Measurements from ENCODE around the gene HIPK2. TPM values are rescaled to one million over a fixed set of nuclear protein-coding genes. Genes with fewer than 3 reads are reported as not detected.
A peak's percentile ranks its signal among the peaks of the same experiment; 100 is the strongest.

Gene HIPK2
- polyA plus RNA-seq, 1 donor (not counting 4 experiments of a cell fraction or from before 2014, with no cell fraction given): 5.8 TPM

DNA sequence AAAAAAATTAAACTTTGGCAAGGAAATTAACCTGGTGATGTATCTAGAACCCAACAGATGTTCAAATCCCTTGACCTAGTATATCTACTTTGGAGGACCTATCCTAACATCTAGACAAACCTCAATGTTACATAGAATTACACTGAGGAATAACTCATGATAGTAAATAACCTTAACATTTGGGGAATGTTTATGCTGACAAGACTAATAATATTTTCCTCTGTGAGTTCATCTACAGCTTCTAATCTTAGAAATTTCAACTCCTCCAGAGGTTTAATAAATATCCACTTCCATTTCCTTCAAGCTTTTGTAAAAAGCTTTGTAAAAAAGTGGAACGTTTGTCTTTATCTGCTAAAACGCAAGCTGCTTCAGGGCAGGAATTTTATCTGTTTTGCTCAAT lies 12.7 kb downstream of the HIPK2 start:
- no peaks in the 10 kb centered on the region for H3K9me3 ChIP-seq (ENCODE audit: control insufficient read depth, low read depth, low read length)
- no peak overlapping the region for H2AFZ ChIP-seq (ENCODE audit: control insufficient read depth, low read length)
- H3K4me1 ChIP-seq (ENCODE audit: control insufficient read depth, extremely low read depth, insufficient read depth, low read length): peaks cover 18% of the 10 kb centered on the region
- H3K9ac ChIP-seq (ENCODE audit: control insufficient read depth, extremely low read depth, insufficient read depth, low read length): no peak overlapping the region
- peaks cover 0 to 4% of the 10 kb centered on the region in 2 experiments for H3K36me3 ChIP-seq (ENCODE audit: control insufficient read depth in 2 of 2, extremely low read depth in 1 of 2, insufficient read depth in 2 of 2, low read length in 2 of 2)
- H3K4me3 ChIP-seq (ENCODE audit: control insufficient read depth in 2 of 3, extremely low read depth in 1 of 3, insufficient read depth in 2 of 3, low read depth in 1 of 3, low read length in 3 of 3): no peak overlapping the region
- H3K79me2 ChIP-seq (ENCODE audit: control insufficient read depth, insufficient read depth, low read length): peaks cover 92% of the 10 kb centered on the region
- dilution Hi-C loops (cut with MboI; ENCODE audit: extremely low pct_ligation_motif_present, low sequenced_read_pairs): no loop called here
- FAIRE-seq (no peak), DNase-seq (ENCODE audit: low read depth, low spot score) (no peak)
- TF ChIP-seq CTCF (optimal IDR thresholded peaks at IDR 0.05 in 1 of 3, IDR thresholded peaks at IDR 0.05 in 1 of 3, conservative IDR thresholded peaks at IDR 0.05 in 1 of 3; ENCODE audit: extremely low read depth in 1 of 3, insufficient read depth in 2 of 3, low read length in 3 of 3) (no peak), EZH2 (IDR thresholded peaks at IDR 0.05; ENCODE audit: low read length) (no peak)
- H3K9me1 ChIP-seq (ENCODE audit: control insufficient read depth, extremely low read depth, insufficient read depth, low read length): no peaks in the 10 kb centered on the region
- no peak overlapping the region for H3K4me2 ChIP-seq (ENCODE audit: control insufficient read depth, extremely low read depth, insufficient read depth, low read depth, low read length)
- H3K27ac ChIP-seq (ENCODE audit: control insufficient read depth, insufficient read depth, low read length): no peak overlapping the region
- no peaks in the 10 kb centered on the region for H3K27me3 ChIP-seq (ENCODE audit: control insufficient read depth, extremely low read depth, insufficient read depth, low read length)
- H4K20me1 ChIP-seq (ENCODE audit: control insufficient read depth, extremely low read depth, insufficient read depth, low read length): no peaks in the 10 kb centered on the region

DNA sequence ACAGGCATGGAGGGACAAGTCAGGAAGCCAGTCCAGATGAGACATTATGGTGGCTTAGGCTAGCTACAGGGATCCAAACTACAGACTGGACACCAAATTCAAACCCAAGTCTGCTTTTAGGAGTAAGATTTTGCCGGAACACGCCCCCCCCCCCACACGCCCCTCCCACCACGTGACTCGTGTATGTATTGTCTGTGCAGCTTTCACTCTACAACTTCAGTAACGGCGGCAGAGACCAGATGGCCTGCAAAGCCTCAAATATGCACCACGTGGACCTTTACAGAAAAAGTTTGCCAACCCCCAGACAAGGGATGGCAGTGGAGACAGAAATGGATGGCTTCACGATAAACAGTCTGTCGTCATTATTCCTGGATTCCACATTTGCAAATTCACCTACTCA lies 14.5 kb downstream of the HIPK2 start:
- dilution Hi-C loops (cut with MboI; ENCODE audit: extremely low pct_ligation_motif_present, low sequenced_read_pairs): no loop called here
- Histone ChIP-seq H4K20me1 (ENCODE audit: control insufficient read depth, extremely low read depth, insufficient read depth, low read length) (no peaks in the 10 kb centered on the region), H3K27ac (ENCODE audit: control insufficient read depth, insufficient read depth, low read length) (no peak overlapping the region), H3K9me1 (ENCODE audit: control insufficient read depth, extremely low read depth, insufficient read depth, low read length) (no peaks in the 10 kb centered on the region), H3K36me3 (ENCODE audit: control insufficient read depth in 2 of 2, extremely low read depth in 1 of 2, insufficient read depth in 2 of 2, low read length in 2 of 2) (no peaks in the 10 kb centered on the region), H3K9me3 (ENCODE audit: control insufficient read depth, low read depth, low read length) (no peaks in the 10 kb centered on the region), H3K9ac (ENCODE audit: control insufficient read depth, extremely low read depth, insufficient read depth, low read length) (no peak overlapping the region), H3K4me3 (ENCODE audit: control insufficient read depth in 2 of 3, extremely low read depth in 1 of 3, insufficient read depth in 2 of 3, low read depth in 1 of 3, low read length in 3 of 3) (no peak overlapping the region), H3K4me1 (ENCODE audit: control insufficient read depth, extremely low read depth, insufficient read depth, low read length) (peaks cover 18% of the 10 kb centered on the region), H3K79me2 (ENCODE audit: control insufficient read depth, insufficient read depth, low read length) (peaks cover 89% of the 10 kb centered on the region), H2AFZ (ENCODE audit: control insufficient read depth, low read length) (no peak overlapping the region), H3K27me3 (ENCODE audit: control insufficient read depth, extremely low read depth, insufficient read depth, low read length) (no peaks in the 10 kb centered on the region), H3K4me2 (ENCODE audit: control insufficient read depth, extremely low read depth, insufficient read depth, low read depth, low read length) (peak overlapping the region; percentile 11)
- DNase-seq (ENCODE audit: low read depth, low spot score) (no peak), FAIRE-seq (no peak)
- no peak for TF ChIP-seq EZH2 (IDR thresholded peaks at IDR 0.05; ENCODE audit: low read length)

- no peak for DNase-seq (ENCODE audit: low read depth, low spot score)
- H3K4me1 ChIP-seq (ENCODE audit: control insufficient read depth, extremely low read depth, insufficient read depth, low read length): peaks cover 17% of the 10 kb centered on the region
- TF ChIP-seq EZH2 (IDR thresholded peaks at IDR 0.05; ENCODE audit: low read length) (no peak), CTCF (optimal IDR thresholded peaks at IDR 0.05 in 1 of 3, IDR thresholded peaks at IDR 0.05 in 1 of 3, conservative IDR thresholded peaks at IDR 0.05 in 1 of 3; ENCODE audit: extremely low read depth in 1 of 3, insufficient read depth in 2 of 3, low read length in 3 of 3) (no peak)
- H3K9ac ChIP-seq (ENCODE audit: control insufficient read depth, extremely low read depth, insufficient read depth, low read length): no peak overlapping the region
- H3K36me3 ChIP-seq (ENCODE audit: control insufficient read depth in 2 of 2, extremely low read depth in 1 of 2, insufficient read depth in 2 of 2, low read length in 2 of 2): no peaks in the 10 kb centered on the region
- H3K27ac ChIP-seq (ENCODE audit: control insufficient read depth, insufficient read depth, low read length): no peak overlapping the region
- H3K9me1 ChIP-seq (ENCODE audit: control insufficient read depth, extremely low read depth, insufficient read depth, low read length): no peaks in the 10 kb centered on the region
- FAIRE-seq: no peak
- no peak overlapping the region for H2AFZ ChIP-seq (ENCODE audit: control insufficient read depth, low read length)
- H3K27me3 ChIP-seq (ENCODE audit: control insufficient read depth, extremely low read depth, insufficient read depth, low read length): no peaks in the 10 kb centered on the region
- H3K9me3 ChIP-seq (ENCODE audit: control insufficient read depth, low read depth, low read length): no peaks in the 10 kb centered on the region
- H3K4me2 ChIP-seq (ENCODE audit: control insufficient read depth, extremely low read depth, insufficient read depth, low read depth, low read length): peak overlapping the region; percentile 11
- dilution Hi-C loops (cut with MboI; ENCODE audit: extremely low pct_ligation_motif_present, low sequenced_read_pairs): no loop called here
- no peak overlapping the region for H3K4me3 ChIP-seq (ENCODE audit: control insufficient read depth in 2 of 3, extremely low read depth in 1 of 3, insufficient read depth in 2 of 3, low read depth in 1 of 3, low read length in 3 of 3)
- H3K79me2 ChIP-seq (ENCODE audit: control insufficient read depth, insufficient read depth, low read length): peaks cover 87% of the 10 kb centered on the region
- no peaks in the 10 kb centered on the region for H4K20me1 ChIP-seq (ENCODE audit: control insufficient read depth, extremely low read depth, insufficient read depth, low read length)
Measured at GRCh38 chr7:139762886-139763285, 14.9 kb downstream of the HIPK2 start.
